IPS-20b (cell line): ENCODE results near the gene PDCD1LG2.

ENCODE experiments used
- H3K27ac ChIP-seq: one replicate; pipeline ENCODE4 v1.5.1; 2013; ENCODE audit warnings: low read length
- H3K27me3 ChIP-seq: 2 replicates; pipeline ENCODE4 v1.6.1; 2013; ENCODE audit warnings: mild to moderate bottlenecking, low read length, inconsistent platforms; ENCODE audit not compliant: insufficient read depth
- H3K36me3 ChIP-seq: 2 replicates; pipeline ENCODE4 v1.6.1; 2013; ENCODE audit warnings: low read depth, mild to moderate bottlenecking, inconsistent platforms, low read length, moderate library complexity; ENCODE audit not compliant: insufficient read depth
- H3K4me1 ChIP-seq: 2 replicates; pipeline ENCODE4 v1.6.1; 2013; ENCODE audit warnings: mild to moderate bottlenecking, control low read depth, inconsistent platforms, low read length, moderate library complexity; ENCODE audit not compliant: insufficient read depth
- H3K4me3 ChIP-seq: 2 replicates; pipeline ENCODE4 v1.5.1; 2013; ENCODE audit warnings: mild to moderate bottlenecking, low read length, inconsistent platforms
- H3K9ac ChIP-seq: 2 replicates; pipeline ENCODE4 v1.6.1; 2013; ENCODE audit warnings: low read depth, mild to moderate bottlenecking, inconsistent platforms, low read length, moderate library complexity
- H3K9me3 ChIP-seq: 2 replicates; pipeline ENCODE4 v1.6.1; 2013; ENCODE audit warnings: mild to moderate bottlenecking, low read depth, low read length, inconsistent platforms; ENCODE audit not compliant: insufficient read depth

Gene PDCD1LG2

DNA sequence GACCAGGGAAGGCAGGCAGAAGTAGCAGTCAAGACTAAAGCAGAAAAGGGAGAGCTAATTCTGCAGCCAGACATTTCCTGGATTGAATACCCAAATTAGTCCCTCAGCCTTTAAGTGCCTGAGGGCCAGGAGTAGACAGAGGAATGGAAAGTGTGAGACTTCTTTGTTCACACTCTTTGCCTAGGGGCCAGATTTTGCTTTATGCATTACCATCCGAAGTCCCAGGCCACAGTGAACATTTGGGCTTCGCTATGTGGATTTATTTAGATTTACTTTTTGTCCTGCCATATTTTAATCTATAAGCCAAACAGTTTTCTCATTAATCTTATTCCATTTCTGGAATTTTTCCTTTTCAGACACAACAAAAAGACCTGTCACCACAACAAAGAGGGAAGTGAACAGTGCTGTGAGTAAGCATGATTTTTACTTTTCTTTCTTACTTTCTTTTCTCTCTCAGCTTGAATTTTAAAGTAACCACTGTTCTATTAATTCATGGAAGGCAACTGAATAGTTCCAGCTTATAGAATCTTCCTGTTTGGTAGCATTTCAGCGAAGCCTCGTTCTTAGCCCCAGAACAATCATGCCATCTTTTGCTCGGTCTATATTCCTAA is 52.6 kb downstream of the PDCD1LG2 start:
- H3K27ac ChIP-seq, result no peak overlapping the region
- no peak overlapping the region for H3K9ac ChIP-seq
- no peaks in the 10 kb centered on the region for H3K4me1 ChIP-seq
- no peaks in the 10 kb centered on the region for H3K36me3 ChIP-seq
- H3K27me3 ChIP-seq, result peaks cover 15% of the 10 kb centered on the region; the same call in 1 of the 2 replicates
- no peak overlapping the region for H3K4me3 ChIP-seq
- H3K9me3 ChIP-seq, result no peaks in the 10 kb centered on the region

DNA sequence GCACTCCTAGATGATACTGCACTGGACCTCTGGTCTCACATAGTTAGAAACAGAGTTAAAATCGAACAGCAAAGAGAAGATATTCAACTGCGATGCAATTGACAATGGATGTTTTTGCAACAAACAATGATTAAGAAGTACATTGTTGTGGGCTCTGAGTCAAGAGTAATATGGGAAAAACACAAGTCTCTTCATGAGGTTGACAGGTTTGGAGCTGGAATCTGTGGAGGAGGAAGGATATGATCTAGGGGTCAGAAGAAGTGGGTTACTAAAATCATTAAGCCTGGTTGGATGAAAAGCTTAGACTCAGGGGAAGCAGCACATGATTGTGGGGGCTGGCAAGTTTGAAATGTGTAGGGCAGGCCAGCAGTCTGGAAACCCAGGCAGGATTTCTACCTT is 53.1 kb downstream of the PDCD1LG2 start:
- Histone ChIP-seq H3K27ac (no peak overlapping the region), H3K4me1 (no peaks in the 10 kb centered on the region), H3K27me3 (peaks cover 15% of the 10 kb centered on the region; the same call in 1 of the 2 replicates), H3K9me3 (no peaks in the 10 kb centered on the region), H3K9ac (no peak overlapping the region), H3K4me3 (no peak overlapping the region), H3K36me3 (no peaks in the 10 kb centered on the region)

DNA sequence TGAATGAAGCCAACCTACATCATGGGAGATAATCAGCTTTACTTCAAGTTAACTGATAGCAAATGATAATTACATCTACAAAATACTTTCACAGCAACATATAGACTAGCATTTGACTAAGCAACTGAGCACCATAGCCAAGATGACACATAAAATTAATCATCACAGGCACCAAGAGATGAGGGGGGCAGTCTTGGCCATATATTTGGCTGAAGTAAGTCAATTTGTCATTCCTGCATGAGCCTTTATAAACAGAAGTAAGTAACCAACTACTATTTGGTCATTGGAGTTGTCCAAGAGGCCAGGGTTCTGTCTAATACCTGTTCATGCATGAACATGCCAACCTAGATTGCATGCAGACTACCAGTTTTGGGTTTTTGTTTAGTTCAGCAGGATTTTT is 53.6 kb downstream of the PDCD1LG2 start:
- Histone ChIP-seq H3K4me3 (no peak overlapping the region), H3K27me3 (peaks cover 15% of the 10 kb centered on the region; the same call in 1 of the 2 replicates), H3K9me3 (no peaks in the 10 kb centered on the region)

DNA sequence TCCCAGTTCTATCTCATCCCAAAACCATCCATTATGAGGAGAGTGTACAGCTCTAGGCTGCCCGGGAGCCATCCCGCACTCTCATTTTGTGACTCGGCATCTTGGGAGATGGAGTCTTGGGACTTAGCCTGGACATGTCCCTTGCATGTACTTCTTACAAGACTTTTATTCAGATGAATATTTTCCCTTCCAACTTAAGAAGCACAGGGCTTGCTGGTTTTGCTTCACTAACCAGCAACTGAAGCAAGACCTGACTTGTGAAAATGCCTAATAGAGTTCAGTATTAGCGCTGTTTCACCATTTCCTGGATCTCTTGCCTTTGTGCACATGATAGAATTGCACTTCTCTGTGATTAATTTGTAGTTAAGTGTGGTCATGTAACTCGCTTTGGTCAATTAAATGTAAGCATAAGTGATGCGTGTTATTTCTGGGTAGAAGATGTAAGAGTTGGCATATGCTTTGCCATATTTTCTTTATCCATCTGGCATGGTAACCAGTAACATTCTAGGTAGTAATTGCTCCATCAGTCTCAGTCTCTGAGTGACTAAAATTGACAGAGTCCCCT is 55.8 kb downstream of the PDCD1LG2 start:
- Histone ChIP-seq H3K9ac (no peak overlapping the region), H3K27me3 (no peaks in the 10 kb centered on the region), H3K4me3 (no peak overlapping the region), H3K36me3 (no peaks in the 10 kb centered on the region), H3K27ac (no peak overlapping the region), H3K9me3 (no peaks in the 10 kb centered on the region; the same call in 1 of the 2 replicates), H3K4me1 (peaks cover under 1% of the 10 kb centered on the region; the same call in 1 of the 2 replicates)

More for the DNA sequence above, 53.6 kb downstream of the PDCD1LG2 start:
- Histone ChIP-seq H3K36me3 (no peaks in the 10 kb centered on the region), H3K27ac (no peak overlapping the region), H3K4me1 (no peaks in the 10 kb centered on the region), H3K9ac (no peak overlapping the region)

DNA sequence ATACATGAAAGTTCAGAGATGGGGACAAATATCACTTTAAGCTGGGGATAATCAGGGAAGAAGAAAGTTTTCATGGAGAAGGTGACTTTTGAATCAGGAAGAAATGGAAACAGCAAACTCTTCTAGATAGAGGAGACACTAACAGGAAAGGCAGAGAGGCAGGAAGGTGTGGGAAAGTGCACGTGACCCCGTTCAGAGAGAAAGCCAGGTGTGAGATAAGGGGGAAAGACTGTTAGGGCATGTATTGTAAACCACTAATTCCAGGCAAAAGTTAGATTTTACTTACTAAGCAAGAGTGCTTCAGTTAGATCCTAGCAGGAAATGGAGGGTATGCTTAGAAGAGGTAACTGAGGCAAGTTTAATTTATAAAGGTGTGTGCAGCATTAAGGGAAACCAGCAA is 58.5 kb downstream of the PDCD1LG2 start:
- no peaks in the 10 kb centered on the region for H3K36me3 ChIP-seq
- H3K27me3 ChIP-seq, result no peaks in the 10 kb centered on the region
- no peak overlapping the region for H3K4me3 ChIP-seq
- no peaks in the 10 kb centered on the region; the same call in 1 of the 2 replicates for H3K9me3 ChIP-seq
- no peak overlapping the region for H3K9ac ChIP-seq
- H3K27ac ChIP-seq, result no peak overlapping the region
- peaks cover 2% of the 10 kb centered on the region; the same call in 1 of the 2 replicates for H3K4me1 ChIP-seq

DNA sequence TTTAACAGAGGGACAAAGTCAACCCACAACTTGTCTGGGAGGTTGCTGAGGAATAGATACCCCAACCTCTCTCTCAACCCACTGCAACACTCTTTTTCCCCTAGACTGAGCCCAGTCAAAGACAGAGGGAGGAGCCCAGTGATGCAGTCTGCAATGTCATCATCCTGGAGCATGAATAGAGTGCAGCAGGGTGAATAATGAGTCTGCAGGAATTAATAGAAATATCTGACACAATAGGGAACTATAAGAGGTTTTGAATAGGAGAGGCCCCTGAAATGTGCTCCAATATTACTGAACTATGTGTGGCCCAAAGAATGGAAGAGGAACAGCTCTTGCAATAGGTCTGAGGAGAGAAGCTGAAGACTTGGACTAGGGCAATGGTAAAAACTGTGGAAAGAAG is 59.1 kb downstream of the PDCD1LG2 start:
- Histone ChIP-seq H3K27ac (no peak overlapping the region), H3K9me3 (no peaks in the 10 kb centered on the region; the same call in 1 of the 2 replicates), H3K4me3 (no peak overlapping the region), H3K4me1 (peaks cover 2% of the 10 kb centered on the region; the same call in 1 of the 2 replicates), H3K9ac (no peak overlapping the region), H3K36me3 (no peaks in the 10 kb centered on the region), H3K27me3 (no peaks in the 10 kb centered on the region)

DNA sequence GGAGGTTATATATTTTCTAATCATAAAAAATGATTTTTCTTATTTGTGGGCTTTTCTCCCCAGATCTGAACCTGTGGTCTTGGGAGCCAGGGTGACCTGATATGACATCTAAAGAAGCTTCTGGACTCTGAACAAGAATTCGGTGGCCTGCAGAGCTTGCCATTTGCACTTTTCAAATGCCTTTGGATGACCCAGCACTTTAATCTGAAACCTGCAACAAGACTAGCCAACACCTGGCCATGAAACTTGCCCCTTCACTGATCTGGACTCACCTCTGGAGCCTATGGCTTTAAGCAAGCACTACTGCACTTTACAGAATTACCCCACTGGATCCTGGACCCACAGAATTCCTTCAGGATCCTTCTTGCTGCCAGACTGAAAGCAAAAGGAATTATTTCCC is 59.6 kb downstream of the PDCD1LG2 start:
- Histone ChIP-seq H3K36me3 (no peaks in the 10 kb centered on the region), H3K4me1 (peaks cover 2% of the 10 kb centered on the region; the same call in 1 of the 2 replicates), H3K9ac (no peak overlapping the region), H3K27ac (no peak overlapping the region), H3K27me3 (no peaks in the 10 kb centered on the region), H3K9me3 (no peaks in the 10 kb centered on the region; the same call in 1 of the 2 replicates), H3K4me3 (no peak overlapping the region)

DNA sequence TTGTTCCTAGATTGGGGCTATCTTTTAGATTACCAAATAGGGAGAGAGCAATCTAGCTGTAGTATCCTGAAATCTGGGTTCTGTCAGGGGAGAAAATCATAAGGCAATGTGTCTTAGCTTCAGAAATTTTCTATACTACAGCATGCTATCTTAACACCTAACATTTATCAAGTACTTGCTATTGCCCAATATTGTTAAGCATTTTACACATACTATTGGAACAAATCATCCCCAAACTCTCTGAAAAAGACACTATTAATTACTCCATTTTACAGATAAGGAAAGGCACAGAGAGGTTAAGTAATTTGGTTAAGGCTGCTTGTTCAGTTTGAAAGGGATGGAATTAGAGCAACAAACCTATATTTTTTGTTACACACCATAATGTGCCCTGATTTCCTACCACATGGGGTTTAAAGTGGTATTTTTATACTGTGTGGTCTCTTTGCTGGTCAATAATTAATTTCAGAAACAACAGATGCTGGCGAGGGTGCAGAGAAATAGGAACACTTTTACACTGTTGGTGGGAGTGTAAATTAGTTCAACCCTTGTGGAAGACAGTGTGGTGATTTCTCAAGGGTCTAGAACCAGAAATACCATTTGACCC is 61.4 kb downstream of the PDCD1LG2 start:
- H3K4me1 ChIP-seq, result peaks cover 2% of the 10 kb centered on the region; the same call in 1 of the 2 replicates
- no peaks in the 10 kb centered on the region for H3K36me3 ChIP-seq
- no peak overlapping the region for H3K9ac ChIP-seq
- H3K27me3 ChIP-seq, result no peaks in the 10 kb centered on the region
- no peaks in the 10 kb centered on the region; the same call in 1 of the 2 replicates for H3K9me3 ChIP-seq
- H3K27ac ChIP-seq, result no peak overlapping the region
- no peak overlapping the region for H3K4me3 ChIP-seq

DNA sequence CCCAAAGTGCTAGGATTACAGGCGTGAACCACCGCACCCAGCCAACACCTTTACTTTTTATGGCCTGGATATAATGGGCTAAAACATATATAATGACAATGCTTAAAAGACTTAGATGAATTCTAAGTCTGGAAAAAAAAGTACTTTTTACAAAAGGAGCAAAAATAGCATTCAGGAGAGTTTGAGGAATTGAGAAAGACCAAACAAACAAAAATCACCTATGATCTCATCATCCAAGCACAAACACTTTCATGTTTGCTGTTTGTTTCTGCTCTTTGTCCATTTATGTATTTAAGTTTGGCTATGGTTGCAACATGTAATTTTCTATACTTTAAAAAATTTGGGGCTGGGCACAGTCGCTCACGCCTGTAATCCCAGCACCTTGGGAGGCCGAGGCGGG is 63.8 kb downstream of the PDCD1LG2 start:
- H3K36me3 ChIP-seq, result no peaks in the 10 kb centered on the region
- no peaks in the 10 kb centered on the region; the same call in 1 of the 2 replicates for H3K9me3 ChIP-seq
- no peak overlapping the region for H3K4me3 ChIP-seq
- H3K27me3 ChIP-seq, result no peaks in the 10 kb centered on the region
- no peak overlapping the region for H3K27ac ChIP-seq
- H3K9ac ChIP-seq, result no peak overlapping the region
- peaks cover 2% of the 10 kb centered on the region; the same call in 1 of the 2 replicates for H3K4me1 ChIP-seq

DNA sequence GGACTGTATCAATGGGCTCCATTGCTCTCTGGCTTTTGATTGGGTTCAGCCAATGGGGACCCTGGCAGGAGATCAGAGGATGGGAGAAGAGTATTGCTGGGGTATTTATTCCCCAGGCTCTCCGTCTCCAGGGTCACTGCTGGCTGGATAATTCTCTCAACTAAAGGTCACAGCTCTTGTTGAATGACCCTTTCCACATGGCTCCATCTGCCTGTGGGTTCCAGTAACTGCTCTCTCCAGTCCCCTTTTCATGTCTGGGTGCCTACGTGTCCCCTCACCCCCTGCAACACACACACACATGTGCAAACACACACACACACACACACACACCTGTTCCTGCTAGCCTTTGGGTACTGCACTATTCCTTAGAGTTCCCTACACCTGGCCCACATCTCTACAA is 64.7 kb downstream of the PDCD1LG2 start:
- H3K4me3 ChIP-seq, result no peak overlapping the region
- H3K4me1 ChIP-seq, result peaks cover 2% of the 10 kb centered on the region; the same call in 1 of the 2 replicates
- no peaks in the 10 kb centered on the region for H3K36me3 ChIP-seq
- H3K9me3 ChIP-seq, result no peaks in the 10 kb centered on the region
- no peaks in the 10 kb centered on the region for H3K27me3 ChIP-seq
- no peak overlapping the region for H3K27ac ChIP-seq
- no peak overlapping the region for H3K9ac ChIP-seq

DNA sequence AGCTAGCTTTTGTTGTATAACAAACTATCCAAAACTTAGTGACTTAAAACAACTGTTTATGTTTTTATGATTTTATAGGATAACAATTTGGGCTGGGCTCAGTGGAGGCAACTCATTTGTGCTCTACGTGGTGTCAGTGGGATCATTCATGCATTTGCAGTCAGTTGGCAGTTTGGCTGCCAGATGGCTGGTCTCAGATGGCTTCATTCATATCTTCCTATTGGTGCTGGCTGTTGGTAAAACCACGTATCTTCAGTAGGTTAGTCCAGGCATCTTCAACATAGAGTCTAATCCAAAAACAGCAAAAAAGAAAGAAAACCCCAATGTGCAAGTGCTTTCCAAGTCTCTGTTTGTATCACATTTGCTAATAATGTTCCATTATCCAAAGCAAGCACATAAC is 66.9 kb downstream of the PDCD1LG2 start:
- H3K9ac ChIP-seq, result no peak overlapping the region
- H3K27me3 ChIP-seq, result no peaks in the 10 kb centered on the region
- H3K36me3 ChIP-seq, result no peaks in the 10 kb centered on the region
- no peaks in the 10 kb centered on the region; the same call in 1 of the 2 replicates for H3K9me3 ChIP-seq
- no peak overlapping the region for H3K27ac ChIP-seq
- H3K4me3 ChIP-seq, result no peak overlapping the region
- H3K4me1 ChIP-seq, result no peaks in the 10 kb centered on the region
